AG04449 (cell line): ENCODE measurements around the gene GRPEL2.

Source experiments
- CTCF ChIA-PET: fragments of 350-600 bp; formaldehyde crosslinking; extraction: SDS; loops from one replicate; lab custom pipeline; 2021; ENCODE audit warnings: antibody characterized with exemption; lab: Yijun Ruan, JAX
- POLR2A ChIA-PET: fragments of 400-600, 350-600 bp; formaldehyde crosslinking; extraction: SDS; loops from one replicate; lab custom pipeline; 2020; ENCODE audit warnings: antibody characterized with exemption, inconsistent platforms; lab: Yijun Ruan, JAX
- DNase-seq: peaks from one replicate; pipeline ENCODE4 v3.0.0-alpha.2; 2010; ENCODE audit warnings: low read depth, low spot score
- H3K4me3 ChIP-seq: 2 replicates; pipeline ENCODE4 v1.5.1; 2011; ENCODE audit warnings: low read depth, mild to moderate bottlenecking, control low read depth, low read length
- CTCF ChIP-seq: IDR thresholded peaks from one replicate; pipeline ENCODE4 v1.5.1; 2011; ENCODE audit warnings: mild to moderate bottlenecking, moderate library complexity, low read length, control low read depth, inconsistent platforms; ENCODE audit not compliant: insufficient read depth; ENCODE audit errors: missing control alignments

The GRPEL2 gene

DNA sequence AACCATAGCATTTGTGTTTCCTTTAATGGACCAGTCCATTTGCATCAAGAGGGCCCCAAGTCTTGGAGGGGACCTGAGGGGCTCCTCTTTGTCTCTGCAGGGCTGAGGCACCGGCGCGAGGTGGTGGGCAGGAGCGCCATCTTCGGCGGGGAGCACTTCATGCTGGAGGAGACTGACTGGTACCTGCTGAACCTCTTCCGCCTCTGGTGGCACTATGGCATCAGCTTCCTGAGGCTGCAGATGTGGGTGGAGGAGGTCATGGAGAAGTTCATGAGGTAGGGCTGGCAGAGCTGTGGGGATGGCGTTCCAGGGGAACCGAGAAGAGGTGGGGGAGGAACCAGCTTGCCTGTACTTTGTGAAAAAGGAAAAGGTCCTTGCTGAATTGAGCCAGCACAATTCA, 18.6 kb downstream of the GRPEL2 start:
- DNase-seq: no peak
- H3K4me3 ChIP-seq: no peak overlapping the region
- no peak for TF ChIP-seq CTCF
- POLR2A ChIA-PET: no interaction called here
- CTCF ChIA-PET: interaction anchor here (1.7 to 19.5 kb wide), 5 partner anchors 8 to 72 kb away, joined by 7 to 519 read pairs (median 329); partner anchors contain the start of gene IL17B

GRCh38 chr5:149364719-149365118, 19.4 kb downstream of the GRPEL2 start:
- no peak for DNase-seq
- ChIA-PET CTCF (interaction anchor here (1.3 to 19.5 kb wide), 7 partner anchors 13 to 197 kb away, joined by 3 to 519 read pairs (median 308); partner anchors contain the start of genes GRPEL2, IL17B and PCYOX1L), POLR2A (no interaction called here)
- TF ChIP-seq CTCF: no peak
- H3K4me3 ChIP-seq: no peak overlapping the region

- DNase-seq: no peak
- H3K4me3 ChIP-seq: no peak overlapping the region
- ChIA-PET POLR2A (no interaction called here), CTCF (interaction anchor here (0.8 to 19.5 kb wide), 14 partner anchors 13 to 216 kb away, joined by 3 to 519 read pairs (median 24); partner anchors contain the start of genes ARHGEF37, GRPEL2, IL17B and PCYOX1L)
- no peak for TF ChIP-seq CTCF
Measured at GRCh38 chr5:149365418-149365817, 20.1 kb downstream of the GRPEL2 start.

GRCh38 chr5:149366169-149366729, 20.9 kb downstream of the GRPEL2 start:
- ChIA-PET CTCF (interaction anchor here (0.8 to 19.5 kb wide), 27 partner anchors 14 to 256 kb away, joined by 3 to 519 read pairs (median 14); partner anchors contain the start of genes ARHGEF37, CSNK1A1, GRPEL2 and IL17B), POLR2A (interaction anchor here (1.9 to 3.2 kb wide), 3 partner anchors 8 to 68 kb away, joined by 5 to 29 read pairs (median 10); partner anchors contain the start of gene PCYOX1L)
- no peak for TF ChIP-seq CTCF
- DNase-seq: no peak
- H3K4me3 ChIP-seq: no peak overlapping the region

DNA sequence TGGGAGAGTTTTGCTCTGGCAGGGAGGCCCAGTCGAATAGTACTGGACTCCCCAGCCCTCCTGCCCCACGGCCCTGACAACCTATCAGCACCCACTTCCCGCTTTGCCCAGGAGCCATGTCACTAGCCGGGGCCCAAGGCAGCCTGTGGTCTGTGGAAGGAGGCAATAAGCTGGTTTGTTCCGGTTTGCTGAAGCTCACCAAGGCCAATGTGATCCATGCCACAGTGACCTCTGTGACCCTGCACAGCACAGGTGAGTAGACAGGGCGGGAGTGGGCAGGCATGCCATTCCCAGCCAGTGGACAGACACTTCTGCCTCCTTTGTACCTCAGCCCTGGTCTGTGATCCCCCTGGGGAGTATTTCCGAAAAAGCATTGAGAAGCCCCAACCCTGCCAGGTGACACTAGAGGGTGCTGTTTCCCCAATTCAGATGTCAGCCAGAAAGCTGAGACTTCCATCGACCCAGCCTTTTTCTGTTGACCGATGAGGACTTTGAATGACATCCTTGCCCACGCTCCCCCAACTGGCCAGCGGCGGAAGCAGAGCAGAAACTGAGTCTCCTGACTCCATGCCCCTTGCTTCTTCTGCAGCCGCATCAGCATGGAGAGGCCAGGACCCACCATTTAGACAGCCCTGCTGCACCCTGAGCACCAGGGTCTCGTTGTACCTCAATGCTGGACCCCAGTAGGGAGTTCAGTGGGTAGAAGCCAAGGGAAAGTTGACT, 22.1 kb downstream of the GRPEL2 start:
- peak; percentile 78 for TF ChIP-seq CTCF
- DNase-seq: no peak
- ChIA-PET CTCF (interaction anchor here (0.8 to 19.5 kb wide), 46 partner anchors 15 to 254 kb away, joined by 3 to 519 read pairs (median 4); partner anchors contain the start of genes CSNK1A1, GRPEL2, IL17B and PCYOX1L), POLR2A (interaction anchor here (1.0 to 3.2 kb wide), 5 partner anchors 9 to 67 kb away, joined by 3 to 29 read pairs (median 5); partner anchors contain the start of gene PCYOX1L)
- H3K4me3 ChIP-seq: no peak overlapping the region
